ENCODE data around the gene CEP72.
"Not testable (repeated sequence)": the region's sequence is repeated elsewhere in the genome, so short reads cannot be mapped to it uniquely, and the experiment has no call there.

Gene CEP72

GRCh38 chr5:620152-620551 is 8.0 kb downstream of the CEP72 start:
- no peak for DNase-seq

GRCh38 chr5:620586-621180 is 8.5 kb downstream of the CEP72 start:
- DNase-seq: no peak

GRCh38 chr5:621341-621761 is 9.2 kb downstream of the CEP72 start:
- DNase-seq: no peak

GRCh38 chr5:622359-622758 is 10.2 kb downstream of the CEP72 start:
- DNase-seq: no peak

GRCh38 chr5:622946-623522 is 10.9 kb downstream of the CEP72 start:
- no peak for DNase-seq

GRCh38 chr5:623531-623930 is 11.4 kb downstream of the CEP72 start:
- no peak for DNase-seq

GRCh38 chr5:624118-624950 is 12.2 kb downstream of the CEP72 start:
- no peak for DNase-seq

- DNase-seq: no peak
These were observed 12.8 kb downstream of the CEP72 start for GRCh38 chr5:624951-625230.

- no peak for DNase-seq
These were observed 13.4 kb downstream of the CEP72 start for GRCh38 chr5:625516-625915.

GRCh38 chr5:626850-627249 is 14.7 kb downstream of the CEP72 start:
- DNase-seq: no peak

GRCh38 chr5:627840-628239 is 15.7 kb downstream of the CEP72 start:
- no peak for DNase-seq

- not testable (repeated sequence) for DNase-seq
These were observed 16.4 kb downstream of the CEP72 start for GRCh38 chr5:628351-629205.

GRCh38 chr5:633501-633955 is 21.4 kb downstream of the CEP72 start:
- DNase-seq: no peak

GRCh38 chr5:634191-634590 is 22.1 kb downstream of the CEP72 start:
- DNase-seq: no peak

GRCh38 chr5:635306-636055 is 23.3 kb downstream of the CEP72 start:
- DNase-seq: no peak

GRCh38 chr5:636951-637350 is 24.8 kb downstream of the CEP72 start:
- no peak for DNase-seq

- DNase-seq: no peak
These were observed 25.7 kb downstream of the CEP72 start for GRCh38 chr5:637581-638450.

GRCh38 chr5:638501-639252 is 26.5 kb downstream of the CEP72 start:
- DNase-seq: no peak

- no peak for DNase-seq
These were observed 27.1 kb downstream of the CEP72 start for GRCh38 chr5:639253-639530.

GRCh38 chr5:639584-640213 is 27.6 kb downstream of the CEP72 start:
- no peak for DNase-seq
